Right lobe of liver (tissue), 4 donors: ENCODE measurements around the gene SERPINB1.

ENCODE experiments used
- POLR2A ChIP-seq: fragments of 450-650 bp; IDR thresholded peaks from one replicate; pipeline ENCODE4 v1.6.1; 2017; ENCODE audit warnings: antibody characterized with exemption, mild to moderate bottlenecking
- TF ChIP-seq, protein P1 (sequence below), 4 donors: fragments of 200-600 bp in 3 of 4; fragments of 450-650 bp in 1 of 4; IDR thresholded peaks; one replicate each; pipeline versions ENCODE4 v1.5.1 to v1.8.0; 2016 to 2022; ENCODE audit warnings: antibody characterized with exemption in 4 of 4, mild to moderate bottlenecking in 2 of 4
- donor health status: DM: no; HTN: no; CAD: no.
- donor health status: DM: no; HTN: no; CAD: no.
- donor health status: DM: no; HTN: yes; CAD: no.

DNA sequence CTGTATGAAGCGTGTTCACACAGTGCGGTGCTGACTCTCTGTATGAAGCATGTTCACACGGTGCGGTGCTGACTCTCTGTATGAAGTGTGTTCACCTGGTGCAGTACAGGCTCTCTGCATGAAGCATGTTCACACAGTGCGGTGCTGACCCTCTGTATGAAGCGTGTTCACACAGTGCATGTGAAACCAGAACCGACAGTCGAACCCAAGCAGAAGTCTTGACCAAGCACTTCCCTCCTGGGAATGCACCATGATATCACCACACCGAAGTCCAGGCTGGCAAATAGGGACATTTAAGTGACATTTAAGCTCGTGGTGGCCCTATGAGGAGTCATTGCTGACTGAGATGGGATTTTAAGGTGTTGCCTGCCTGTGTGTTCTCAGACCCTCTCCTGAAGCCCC lies 11.3 kb upstream of the SERPINB1 start:
- TF ChIP-seq, protein P1, sequence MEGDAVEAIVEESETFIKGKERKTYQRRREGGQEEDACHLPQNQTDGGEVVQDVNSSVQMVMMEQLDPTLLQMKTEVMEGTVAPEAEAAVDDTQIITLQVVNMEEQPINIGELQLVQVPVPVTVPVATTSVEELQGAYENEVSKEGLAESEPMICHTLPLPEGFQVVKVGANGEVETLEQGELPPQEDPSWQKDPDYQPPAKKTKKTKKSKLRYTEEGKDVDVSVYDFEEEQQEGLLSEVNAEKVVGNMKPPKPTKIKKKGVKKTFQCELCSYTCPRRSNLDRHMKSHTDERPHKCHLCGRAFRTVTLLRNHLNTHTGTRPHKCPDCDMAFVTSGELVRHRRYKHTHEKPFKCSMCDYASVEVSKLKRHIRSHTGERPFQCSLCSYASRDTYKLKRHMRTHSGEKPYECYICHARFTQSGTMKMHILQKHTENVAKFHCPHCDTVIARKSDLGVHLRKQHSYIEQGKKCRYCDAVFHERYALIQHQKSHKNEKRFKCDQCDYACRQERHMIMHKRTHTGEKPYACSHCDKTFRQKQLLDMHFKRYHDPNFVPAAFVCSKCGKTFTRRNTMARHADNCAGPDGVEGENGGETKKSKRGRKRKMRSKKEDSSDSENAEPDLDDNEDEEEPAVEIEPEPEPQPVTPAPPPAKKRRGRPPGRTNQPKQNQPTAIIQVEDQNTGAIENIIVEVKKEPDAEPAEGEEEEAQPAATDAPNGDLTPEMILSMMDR (IDR thresholded peaks at IDR 0.05), result no peak
- TF ChIP-seq POLR2A, result no peak
